Loucy (cell line): ENCODE results near the gene CELSR2.
"Not testable (repeated sequence)": the region's sequence is repeated elsewhere in the genome, so short reads cannot be mapped to it uniquely, and the experiment has no call there.

ENCODE experiments used
- CTCF ChIP-seq: fragments of 200-600 bp; sonication (generic); conservative IDR thresholded peaks from 2 replicates; pipeline ENCODE4 v1.5.1; 2014; ENCODE audit warnings: mild to moderate bottlenecking, antibody characterized with exemption, low read length
- EZH2phosphoT487 ChIP-seq: fragments of 200-600 bp; IDR thresholded peaks from 2 replicates; pipeline ENCODE4 v1.6.1; 2018; ENCODE audit warnings: antibody characterized with exemption, mild to moderate bottlenecking, moderate library complexity, borderline replicate concordance

DNA sequence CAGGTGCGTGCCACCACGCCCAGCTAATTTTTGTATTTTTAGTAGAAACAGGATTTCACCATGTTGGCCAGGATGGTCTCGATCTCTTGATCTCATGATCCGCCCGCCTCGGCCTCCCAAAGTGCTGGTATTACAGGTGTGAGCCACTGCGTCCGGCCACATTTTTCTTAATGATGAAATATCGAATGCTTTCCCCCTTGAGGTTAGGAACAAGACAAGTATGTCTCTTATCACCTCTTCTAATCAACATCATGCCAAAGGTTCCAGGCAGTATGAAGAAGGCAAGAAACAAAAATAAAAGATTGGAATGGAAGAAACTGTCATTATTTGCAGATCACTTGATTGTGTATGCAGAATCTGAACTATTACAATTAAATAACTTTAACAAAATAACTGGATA lies 28.1 kb upstream of the CELSR2 start:
- TF ChIP-seq CTCF, EZH2phosphoT487: not testable (repeated sequence)
